ENCODE results near the gene BASP1. TPM values are rescaled to one million over a fixed set of nuclear protein-coding genes. Genes with fewer than 3 reads are reported as not detected.
"Not testable (repeated sequence)": the region's sequence is repeated elsewhere in the genome, so short reads cannot be mapped to it uniquely, and the experiment has no call there.

Gene BASP1
- total and polyA plus RNA-seq, 12 donors = 7.0 to 24.9 (median 12.7) TPM

DNA sequence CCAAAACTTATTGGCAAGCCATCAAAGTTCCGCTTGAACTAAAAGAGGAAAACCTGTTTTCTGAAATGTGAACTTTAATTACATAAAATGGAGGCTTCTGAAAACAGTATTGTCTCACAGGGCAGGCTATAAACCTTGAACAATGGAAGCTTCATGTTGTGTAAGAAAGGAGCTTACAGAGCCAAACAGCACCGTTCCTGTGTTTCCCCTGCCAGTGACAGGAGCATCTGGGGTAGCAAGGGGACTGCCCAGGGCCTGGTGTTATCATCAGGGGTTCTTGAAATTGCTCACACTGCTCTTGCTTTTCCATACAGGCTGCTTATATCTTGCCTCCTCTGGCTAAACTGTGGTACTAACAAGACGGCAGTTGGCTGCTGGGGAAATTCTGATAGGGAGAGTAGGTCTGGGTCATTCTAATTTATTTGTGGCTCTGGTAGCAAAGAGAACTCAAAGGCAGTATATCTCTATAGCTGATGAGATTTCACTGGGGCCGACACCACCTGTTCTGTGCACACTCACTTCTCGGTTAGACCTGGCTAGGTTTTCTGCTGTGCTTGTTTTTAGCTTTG, 40.4 kb downstream of the BASP1 start:
- TF ChIP-seq, protein P1, sequence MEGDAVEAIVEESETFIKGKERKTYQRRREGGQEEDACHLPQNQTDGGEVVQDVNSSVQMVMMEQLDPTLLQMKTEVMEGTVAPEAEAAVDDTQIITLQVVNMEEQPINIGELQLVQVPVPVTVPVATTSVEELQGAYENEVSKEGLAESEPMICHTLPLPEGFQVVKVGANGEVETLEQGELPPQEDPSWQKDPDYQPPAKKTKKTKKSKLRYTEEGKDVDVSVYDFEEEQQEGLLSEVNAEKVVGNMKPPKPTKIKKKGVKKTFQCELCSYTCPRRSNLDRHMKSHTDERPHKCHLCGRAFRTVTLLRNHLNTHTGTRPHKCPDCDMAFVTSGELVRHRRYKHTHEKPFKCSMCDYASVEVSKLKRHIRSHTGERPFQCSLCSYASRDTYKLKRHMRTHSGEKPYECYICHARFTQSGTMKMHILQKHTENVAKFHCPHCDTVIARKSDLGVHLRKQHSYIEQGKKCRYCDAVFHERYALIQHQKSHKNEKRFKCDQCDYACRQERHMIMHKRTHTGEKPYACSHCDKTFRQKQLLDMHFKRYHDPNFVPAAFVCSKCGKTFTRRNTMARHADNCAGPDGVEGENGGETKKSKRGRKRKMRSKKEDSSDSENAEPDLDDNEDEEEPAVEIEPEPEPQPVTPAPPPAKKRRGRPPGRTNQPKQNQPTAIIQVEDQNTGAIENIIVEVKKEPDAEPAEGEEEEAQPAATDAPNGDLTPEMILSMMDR (IDR thresholded peaks at IDR 0.05) = no peak
- no peak for TF ChIP-seq POLR2A (IDR thresholded peaks at IDR 0.05)
- Histone ChIP-seq H3K9me3 (replicated peaks in 1 of 3) (no peaks in the 10 kb centered on the region), H3K27ac (no peak overlapping the region), H3K36me3 (replicated peaks in 1 of 2) (no peaks in the 10 kb centered on the region), H3K4me3 (no peak overlapping the region), H3K4me1 (replicated peaks in 1 of 2) (no peaks in the 10 kb centered on the region), H3K27me3 (no peaks in the 10 kb centered on the region)
- no peak for DNase-seq
- WGBS, 4 donors = 72 to 80% (median 75%) methylated on average over 5 of the region's 5 CpGs
- intact Hi-C loops (cut with DNase I) = no loop called here

GRCh38 chr5:17258431-17258830, 41.0 kb downstream of the BASP1 start:
- Histone ChIP-seq H3K9me3 (replicated peaks in 1 of 3) (no peaks in the 10 kb centered on the region), H3K4me1 (replicated peaks in 1 of 2) (no peaks in the 10 kb centered on the region), H3K4me3 (no peak overlapping the region), H3K36me3 (replicated peaks in 1 of 2) (no peaks in the 10 kb centered on the region), H3K27ac (no peak overlapping the region), H3K27me3 (no peaks in the 10 kb centered on the region)
- intact Hi-C loops (cut with DNase I) = no loop called here
- WGBS, 4 donors = 75 to 84% (median 81%) methylated on average over 2 of the region's 2 CpGs
- no peak for TF ChIP-seq POLR2A (IDR thresholded peaks at IDR 0.05)
- TF ChIP-seq, protein P1 (IDR thresholded peaks at IDR 0.05) = no peak
- no peak for DNase-seq

DNA sequence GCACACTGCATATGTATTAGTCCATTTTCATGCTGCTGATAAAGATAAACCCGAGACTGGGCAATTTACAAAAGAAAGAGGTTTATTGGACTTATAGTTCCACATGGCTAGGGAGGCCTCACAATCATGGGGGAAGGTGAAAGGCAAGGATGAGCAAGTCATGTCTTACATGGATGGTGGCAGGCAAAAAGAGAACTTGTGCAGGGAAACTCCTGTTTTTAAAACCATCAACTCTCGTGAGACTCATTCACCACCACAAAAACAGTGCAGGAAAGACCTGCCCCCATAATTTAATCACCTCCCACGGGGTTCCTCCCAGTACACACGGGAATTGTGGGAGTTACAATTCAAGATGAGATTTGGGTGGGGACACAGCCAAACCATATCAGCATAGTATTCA, 41.6 kb downstream of the BASP1 start:
- H3K27me3 ChIP-seq; H3K9me3 ChIP-seq (replicated peaks in 1 of 3); H3K4me1 ChIP-seq (replicated peaks in 1 of 2); DNase-seq; H3K4me3 ChIP-seq; H3K36me3 ChIP-seq (replicated peaks in 1 of 2); H3K27ac ChIP-seq; intact Hi-C loops (cut with DNase I): not testable (repeated sequence)
- 67 to 86% (median 81%) methylated on average over 4 of the region's 4 CpGs for WGBS, 4 donors

- H3K27me3 ChIP-seq = no peaks in the 10 kb centered on the region
Observed at GRCh38 chr5:17259630-17260257, 42.3 kb downstream of the BASP1 start.

More at GRCh38 chr5:17259630-17260257, 42.3 kb downstream of the BASP1 start:
- H3K4me3 ChIP-seq = no peak overlapping the region
- DNase-seq = no peak
- H3K9me3 ChIP-seq (replicated peaks in 1 of 3) = no peaks in the 10 kb centered on the region
- whole genome bisulfite sequencing, 4 donors = 72 to 82% (median 77%) methylated on average over 5 of the region's 5 CpGs
- intact Hi-C loops (cut with DNase I) = no loop called here
- H3K36me3 ChIP-seq (replicated peaks in 1 of 2) = no peaks in the 10 kb centered on the region
- no peak overlapping the region for H3K27ac ChIP-seq
- H3K4me1 ChIP-seq (replicated peaks in 1 of 2) = no peaks in the 10 kb centered on the region
- TF ChIP-seq, protein P1 (IDR thresholded peaks at IDR 0.05) = no peak
- no peak for TF ChIP-seq POLR2A (IDR thresholded peaks at IDR 0.05)
